ENCODE measurements around the gene FBXL15.

DNA sequence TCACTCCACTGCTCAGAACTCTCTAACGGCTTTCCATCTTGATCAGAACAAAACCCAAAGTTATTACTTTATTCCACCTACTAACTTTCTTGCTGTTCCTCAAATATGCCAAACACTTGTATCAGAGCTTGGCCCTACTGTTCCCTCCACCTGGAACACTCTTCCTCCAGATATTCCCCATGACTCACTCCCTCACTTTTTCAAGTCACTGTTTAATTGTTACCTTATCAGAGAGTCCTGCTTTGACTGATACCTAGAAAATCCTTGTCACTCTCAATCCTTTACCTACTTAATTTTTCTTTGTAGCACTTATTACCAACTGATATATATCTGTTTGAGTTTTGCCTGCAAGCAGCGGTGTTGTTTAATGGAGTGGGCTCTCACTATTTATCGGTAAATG, 30.7 kb upstream of the FBXL15 start:
- TF ChIP-seq, protein P1, sequence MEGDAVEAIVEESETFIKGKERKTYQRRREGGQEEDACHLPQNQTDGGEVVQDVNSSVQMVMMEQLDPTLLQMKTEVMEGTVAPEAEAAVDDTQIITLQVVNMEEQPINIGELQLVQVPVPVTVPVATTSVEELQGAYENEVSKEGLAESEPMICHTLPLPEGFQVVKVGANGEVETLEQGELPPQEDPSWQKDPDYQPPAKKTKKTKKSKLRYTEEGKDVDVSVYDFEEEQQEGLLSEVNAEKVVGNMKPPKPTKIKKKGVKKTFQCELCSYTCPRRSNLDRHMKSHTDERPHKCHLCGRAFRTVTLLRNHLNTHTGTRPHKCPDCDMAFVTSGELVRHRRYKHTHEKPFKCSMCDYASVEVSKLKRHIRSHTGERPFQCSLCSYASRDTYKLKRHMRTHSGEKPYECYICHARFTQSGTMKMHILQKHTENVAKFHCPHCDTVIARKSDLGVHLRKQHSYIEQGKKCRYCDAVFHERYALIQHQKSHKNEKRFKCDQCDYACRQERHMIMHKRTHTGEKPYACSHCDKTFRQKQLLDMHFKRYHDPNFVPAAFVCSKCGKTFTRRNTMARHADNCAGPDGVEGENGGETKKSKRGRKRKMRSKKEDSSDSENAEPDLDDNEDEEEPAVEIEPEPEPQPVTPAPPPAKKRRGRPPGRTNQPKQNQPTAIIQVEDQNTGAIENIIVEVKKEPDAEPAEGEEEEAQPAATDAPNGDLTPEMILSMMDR (IDR thresholded peaks at IDR 0.05): no peak
- no peak for TF ChIP-seq EZH2 (IDR thresholded peaks at IDR 0.05; ENCODE audit: borderline replicate concordance, insufficient read depth, low read depth, low read length, poor library complexity, severe bottlenecking)

All from B cell (primary cell).